Nephron progenitor cell (in vitro differentiated cells): Measurements from ENCODE around the gene GPR89B.
"Not testable (repeated sequence)": the region's sequence is repeated elsewhere in the genome, so short reads cannot be mapped to it uniquely, and the experiment has no call there.

Source experiments
- DNase-seq: peaks from one replicate; pipeline ENCODE4 v3.0.0; 2021
- H3K27ac Mint-ChIP-seq: 2 replicates; pipeline ENCODE4 v1.8.0; 2021; ENCODE audit warnings: mild to moderate bottlenecking, moderate library complexity, mixed read lengths
- H3K27me3 Mint-ChIP-seq: 2 replicates; pipeline ENCODE4 v1.8.0; 2021; ENCODE audit warnings: mild to moderate bottlenecking, low read depth, mixed read lengths; ENCODE audit not compliant: poor library complexity
- H3K36me3 Mint-ChIP-seq: 2 replicates; pipeline ENCODE4 v1.8.0; 2021; ENCODE audit warnings: low read depth, mixed read lengths
- H3K4me1 Mint-ChIP-seq: 2 replicates; pipeline ENCODE4 v1.8.0; 2021; ENCODE audit warnings: mixed read lengths
- H3K4me3 Mint-ChIP-seq: 2 replicates; pipeline ENCODE4 v1.8.0; 2021; ENCODE audit warnings: mild to moderate bottlenecking, moderate library complexity, mixed read lengths
- H3K9me3 Mint-ChIP-seq: 2 replicates; pipeline ENCODE4 v1.8.0; 2021; ENCODE audit warnings: mild to moderate bottlenecking, moderate library complexity, mixed read lengths
- TF ChIP-seq, protein P1 (sequence below): fragments of 200-600 bp; sonication (generic); IDR thresholded peaks from 2 replicates; pipeline ENCODE4 v1.5.0; 2021; ENCODE audit warnings: antibody characterized with exemption

The GPR89B gene

DNA sequence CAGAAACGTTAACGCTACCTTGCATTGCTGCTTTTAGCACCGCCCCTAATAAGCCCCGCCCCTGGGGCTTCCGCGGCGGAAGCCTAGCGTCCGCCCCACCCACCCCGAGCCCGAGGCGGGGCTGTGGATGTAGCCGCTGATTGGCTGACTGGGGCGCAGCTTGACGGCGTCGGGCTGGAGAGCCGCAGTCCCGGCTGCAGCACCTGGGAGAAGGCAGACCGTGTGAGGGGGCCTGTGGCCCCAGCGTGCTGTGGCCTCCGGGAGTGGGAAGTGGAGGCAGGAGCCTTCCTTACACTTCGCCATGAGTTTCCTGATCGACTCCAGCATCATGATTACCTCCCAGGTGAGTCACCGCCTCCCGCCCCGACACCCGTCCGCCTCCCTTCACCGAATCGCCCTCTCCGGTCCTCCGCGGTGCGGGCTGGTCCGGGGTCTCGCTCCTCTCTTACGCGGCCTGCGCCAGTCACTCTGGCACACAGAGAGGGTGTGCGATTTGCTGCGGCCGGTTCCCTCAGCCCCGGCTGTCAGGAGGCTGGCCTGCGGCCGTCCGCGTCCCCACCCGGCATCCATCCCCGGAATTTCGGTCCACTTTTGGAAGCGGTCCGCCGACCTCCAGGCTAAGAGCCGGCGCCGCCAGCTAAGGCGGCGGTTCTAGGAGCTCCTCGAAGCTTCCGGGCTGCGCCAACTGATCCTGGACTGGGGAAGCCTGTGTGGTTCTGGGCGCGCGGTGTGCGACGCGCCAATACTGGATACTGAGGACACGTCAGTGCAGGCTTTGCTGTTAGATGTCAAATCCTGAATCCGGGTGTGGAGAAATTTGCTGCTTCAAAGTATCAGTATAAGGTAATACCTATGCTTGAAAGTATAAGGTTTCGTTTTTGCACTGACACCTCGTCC, at the start of gene GPR89B:
Gene GPR89B, plus strand, starts transcription at position 185 of the 897 bp plus-strand sequence. Its CDS starts 117 bp downstream, at position 302.
- peak; percentile 89 for DNase-seq
- Mint-ChIP-seq H3K4me1 (peaks cover 25% of the 10 kb centered on the region), H3K4me3 (peak within 1 kb of the TSS; percentile 83)
- H3K36me3 Mint-ChIP-seq, H3K27ac Mint-ChIP-seq, H3K27me3 Mint-ChIP-seq, H3K9me3 Mint-ChIP-seq: not testable (repeated sequence)

DNA sequence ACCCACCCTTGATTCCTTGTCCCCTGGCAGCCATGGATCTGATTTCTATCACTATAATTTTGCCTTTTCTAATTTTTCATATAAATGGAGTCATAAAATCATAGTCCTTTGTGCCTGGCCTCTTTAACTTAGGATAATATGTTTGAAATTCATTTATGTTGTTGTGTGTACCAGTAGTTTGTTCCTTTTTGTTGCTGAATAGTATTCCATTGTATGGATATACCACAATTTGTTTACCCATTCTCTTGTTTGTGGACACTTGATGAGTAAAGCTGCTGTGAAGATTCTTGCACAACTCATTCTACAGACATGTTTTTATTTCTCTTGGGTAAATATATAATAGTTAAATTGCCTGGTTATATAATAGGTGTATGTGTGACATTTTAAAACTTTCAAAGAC, 48.3 kb upstream of the GPR89B start:
- Mint-ChIP-seq H3K27me3 (no peaks in the 10 kb centered on the region), H3K4me1 (peaks cover 16% of the 10 kb centered on the region), H3K9me3 (peaks cover 16% of the 10 kb centered on the region), H3K27ac (no peak overlapping the region), H3K36me3 (peaks cover 6% of the 10 kb centered on the region), H3K4me3 (no peak overlapping the region)
- DNase-seq = no peak
- TF ChIP-seq, protein P1, sequence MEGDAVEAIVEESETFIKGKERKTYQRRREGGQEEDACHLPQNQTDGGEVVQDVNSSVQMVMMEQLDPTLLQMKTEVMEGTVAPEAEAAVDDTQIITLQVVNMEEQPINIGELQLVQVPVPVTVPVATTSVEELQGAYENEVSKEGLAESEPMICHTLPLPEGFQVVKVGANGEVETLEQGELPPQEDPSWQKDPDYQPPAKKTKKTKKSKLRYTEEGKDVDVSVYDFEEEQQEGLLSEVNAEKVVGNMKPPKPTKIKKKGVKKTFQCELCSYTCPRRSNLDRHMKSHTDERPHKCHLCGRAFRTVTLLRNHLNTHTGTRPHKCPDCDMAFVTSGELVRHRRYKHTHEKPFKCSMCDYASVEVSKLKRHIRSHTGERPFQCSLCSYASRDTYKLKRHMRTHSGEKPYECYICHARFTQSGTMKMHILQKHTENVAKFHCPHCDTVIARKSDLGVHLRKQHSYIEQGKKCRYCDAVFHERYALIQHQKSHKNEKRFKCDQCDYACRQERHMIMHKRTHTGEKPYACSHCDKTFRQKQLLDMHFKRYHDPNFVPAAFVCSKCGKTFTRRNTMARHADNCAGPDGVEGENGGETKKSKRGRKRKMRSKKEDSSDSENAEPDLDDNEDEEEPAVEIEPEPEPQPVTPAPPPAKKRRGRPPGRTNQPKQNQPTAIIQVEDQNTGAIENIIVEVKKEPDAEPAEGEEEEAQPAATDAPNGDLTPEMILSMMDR = no peak

DNA sequence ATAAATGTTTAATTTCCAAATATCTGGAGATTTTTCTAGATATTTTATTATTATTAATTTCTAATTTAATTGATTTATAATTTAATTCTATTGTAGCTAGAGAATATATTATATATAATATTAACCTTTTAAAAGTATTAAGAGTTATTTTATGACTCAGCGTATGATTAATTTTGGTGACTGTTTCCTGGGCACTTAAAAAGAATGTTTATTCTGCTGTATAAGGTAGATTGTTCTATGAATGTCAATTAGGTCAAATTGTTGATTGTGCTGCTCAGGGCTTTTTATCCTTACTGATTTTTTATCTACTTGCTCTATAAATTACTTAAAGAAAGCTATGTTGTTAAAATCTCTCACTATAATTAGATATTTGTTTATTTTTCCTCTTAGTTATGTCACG, 45.7 kb upstream of the GPR89B start:
- DNase-seq = no peak
- Mint-ChIP-seq H3K4me3 (no peak overlapping the region), H3K27me3 (no peaks in the 10 kb centered on the region), H3K36me3 (peaks cover 6% of the 10 kb centered on the region), H3K4me1 (peaks cover 4% of the 10 kb centered on the region), H3K27ac (no peak overlapping the region), H3K9me3 (peaks cover 13% of the 10 kb centered on the region)
- TF ChIP-seq, protein P1 = no peak

DNA sequence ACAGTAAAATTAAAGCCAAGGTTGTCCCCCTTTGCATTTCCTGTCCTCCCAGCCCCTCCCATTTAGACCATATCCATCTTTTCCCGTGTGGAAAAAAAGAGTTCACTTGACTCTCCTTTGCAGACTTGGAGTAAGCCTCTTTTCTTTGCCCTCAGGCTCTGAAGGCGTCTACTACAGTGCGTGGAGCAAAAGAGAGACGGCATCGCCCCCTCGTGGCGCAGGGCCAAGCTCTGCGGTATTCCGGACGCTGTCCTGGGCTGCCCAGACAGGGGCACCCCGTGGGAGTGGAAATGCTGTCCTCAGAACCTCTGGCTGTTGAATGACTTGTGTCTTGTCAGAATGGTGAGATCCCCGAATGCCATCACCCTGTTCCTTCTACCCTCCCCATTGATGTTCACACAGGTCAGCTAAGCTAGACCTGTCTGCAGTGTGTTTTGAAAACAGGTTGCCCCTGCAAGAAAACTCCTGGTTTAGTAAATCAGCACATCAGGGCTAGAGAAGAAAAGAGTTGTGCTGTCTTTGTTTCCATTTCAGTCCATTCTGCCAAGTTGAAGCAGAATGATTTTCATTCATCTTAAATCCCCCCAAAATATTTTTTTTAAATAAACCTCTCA, 37.9 kb upstream of the GPR89B start:
- H3K9me3 Mint-ChIP-seq = no peaks in the 10 kb centered on the region
- H3K4me3 Mint-ChIP-seq = no peak overlapping the region
- H3K27me3 Mint-ChIP-seq = no peaks in the 10 kb centered on the region
- DNase-seq = peak; percentile 90
- no peaks in the 10 kb centered on the region for H3K36me3 Mint-ChIP-seq
- H3K27ac Mint-ChIP-seq = no peak overlapping the region
- TF ChIP-seq, protein P1 = peak; percentile 90
- H3K4me1 Mint-ChIP-seq = peaks cover 30% of the 10 kb centered on the region

DNA sequence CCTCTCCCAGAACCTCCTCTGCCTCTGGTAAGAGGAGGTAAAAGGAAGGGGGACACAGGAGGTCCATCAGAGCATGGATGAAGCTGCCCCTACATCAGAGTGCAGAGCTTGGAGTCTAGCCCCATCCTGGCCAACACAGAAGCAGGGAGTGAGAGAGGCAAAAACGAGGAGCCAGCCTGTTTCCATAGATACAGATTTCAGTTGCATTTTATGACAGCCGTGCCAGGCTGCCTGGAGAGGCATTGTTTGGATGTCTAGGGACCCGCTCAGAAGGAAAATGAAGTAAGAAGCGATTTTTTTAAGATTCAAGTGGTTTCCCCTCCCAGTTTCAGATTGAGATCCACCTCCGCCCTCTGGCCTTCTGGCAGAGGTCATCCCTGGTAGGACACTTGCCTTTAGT, 37.1 kb upstream of the GPR89B start:
- DNase-seq = no peak
- H3K36me3 Mint-ChIP-seq = no peaks in the 10 kb centered on the region
- H3K27ac Mint-ChIP-seq = no peak overlapping the region
- TF ChIP-seq, protein P1 = no peak
- no peaks in the 10 kb centered on the region for H3K27me3 Mint-ChIP-seq
- H3K4me3 Mint-ChIP-seq = no peak overlapping the region
- H3K9me3 Mint-ChIP-seq = no peaks in the 10 kb centered on the region
- H3K4me1 Mint-ChIP-seq = peaks cover 30% of the 10 kb centered on the region

DNA sequence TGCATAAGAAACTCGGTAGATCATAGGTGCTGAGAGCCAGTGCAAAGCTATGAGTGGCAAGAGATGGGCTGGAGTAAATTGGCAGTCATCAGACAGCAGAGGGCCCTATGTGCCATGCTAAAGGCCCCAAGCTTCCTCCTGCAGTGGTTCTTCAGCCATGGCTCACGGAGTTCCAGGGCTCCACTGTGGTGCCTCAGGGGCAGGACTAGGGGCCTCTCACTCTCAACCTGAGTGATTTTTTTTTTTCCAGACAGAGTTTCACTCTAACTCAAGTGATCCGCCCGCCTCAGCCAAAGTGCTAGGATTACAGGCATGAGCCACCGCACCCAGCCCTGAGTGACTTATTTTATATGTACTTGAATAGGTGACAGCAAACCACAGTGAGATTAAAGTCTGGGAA, 36.0 kb upstream of the GPR89B start:
- Mint-ChIP-seq H3K4me3 (no peak overlapping the region), H3K4me1 (peaks cover 34% of the 10 kb centered on the region), H3K27me3 (no peaks in the 10 kb centered on the region), H3K9me3 (no peaks in the 10 kb centered on the region), H3K27ac (no peak overlapping the region), H3K36me3 (no peaks in the 10 kb centered on the region)
- TF ChIP-seq, protein P1 = no peak
- DNase-seq = peak; percentile 16
